NT2/D1 (cell line): ENCODE data around the gene CACNB3.
"Not testable (repeated sequence)": the region's sequence is repeated elsewhere in the genome, so short reads cannot be mapped to it uniquely, and the experiment has no call there.

Experiments used
- DNase-seq: peaks from one replicate; pipeline ENCODE4 v3.0.0-alpha.2; 2011; ENCODE audit warnings: low read depth, low spot score
- H3K27me3 ChIP-seq: 2 replicates; pipeline ENCODE4 v1.6.0; 2011; ENCODE audit warnings: mild to moderate bottlenecking; ENCODE audit not compliant: insufficient read length, insufficient read depth
- H3K36me3 ChIP-seq: 2 replicates; pipeline ENCODE4 v1.6.1; 2011; ENCODE audit warnings: mild to moderate bottlenecking, low read length, mixed read lengths; ENCODE audit not compliant: insufficient read depth, insufficient read length
- H3K4me1 ChIP-seq: 2 replicates; pipeline ENCODE4 v1.5.1; 2011; ENCODE audit not compliant: insufficient read depth, insufficient read length
- H3K4me3 ChIP-seq: 2 replicates; pipeline ENCODE4 v1.5.1; 2011; ENCODE audit warnings: low read depth; ENCODE audit not compliant: insufficient read length
- H3K9ac ChIP-seq: 2 replicates; pipeline ENCODE4 v1.6.0; 2011; ENCODE audit warnings: low read depth; ENCODE audit not compliant: insufficient read length
- H3K9me3 ChIP-seq: 2 replicates; pipeline ENCODE4 v1.5.1; 2011; ENCODE audit warnings: mild to moderate bottlenecking, low read length; ENCODE audit not compliant: insufficient read depth
- SUZ12 ChIP-seq: IDR thresholded peaks from 2 replicates; pipeline ENCODE4 v1.6.1; 2011; ENCODE audit not compliant: insufficient read length, insufficient read depth; ENCODE audit errors: extremely low read depth
- YY1 ChIP-seq: IDR thresholded peaks from 2 replicates; pipeline ENCODE4 v1.6.1; 2011; ENCODE audit not compliant: insufficient read length, insufficient read depth
- ZNF274 ChIP-seq: IDR thresholded peaks from 2 replicates; pipeline ENCODE4 v1.6.1; 2011; ENCODE audit warnings: mild to moderate bottlenecking, low read depth, low read length

Gene CACNB3

DNA sequence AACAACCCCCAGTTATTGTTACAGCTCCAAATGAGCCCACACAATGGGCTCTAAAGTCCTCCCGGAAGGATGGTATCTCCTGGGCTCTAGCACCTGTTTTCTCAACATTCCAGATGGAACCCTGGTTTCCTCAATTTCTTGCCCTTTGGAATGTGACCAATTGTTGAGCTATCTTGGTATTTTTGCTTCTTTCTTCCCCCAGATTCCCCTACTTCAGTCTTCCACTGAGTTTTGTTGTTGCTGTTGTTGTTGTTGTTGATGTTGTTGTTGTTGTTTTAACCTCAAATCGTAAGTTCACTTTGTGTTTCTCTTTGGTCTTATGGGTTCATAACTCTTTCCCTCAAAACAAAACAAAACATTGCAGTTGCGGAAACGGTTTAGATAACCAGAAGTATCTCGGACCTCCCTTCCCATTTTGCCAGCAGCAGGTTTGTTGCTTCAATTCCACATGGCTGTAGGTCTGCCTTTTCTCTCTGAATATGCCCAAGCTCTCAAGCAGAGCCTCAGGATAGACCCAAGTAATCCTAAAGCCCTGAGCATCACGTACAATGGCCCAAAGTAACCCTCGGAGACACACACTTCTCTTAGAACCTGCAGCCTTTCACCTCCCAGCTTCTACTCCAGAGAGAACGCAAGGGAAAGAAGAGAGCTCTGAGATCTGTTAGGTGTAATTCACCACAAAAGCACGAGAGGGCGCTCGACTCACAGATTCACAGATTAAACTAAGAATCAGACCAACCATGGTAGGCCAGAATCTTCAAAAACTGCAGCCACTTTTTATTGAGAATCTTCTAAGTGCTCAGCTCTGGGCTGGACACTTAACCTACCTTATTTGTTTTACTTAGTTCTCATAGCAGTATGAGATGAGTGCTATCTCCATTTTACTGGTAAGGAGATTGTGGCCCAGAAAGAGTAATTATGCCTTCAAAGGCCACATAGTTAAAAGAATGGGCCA lies 34.7 kb downstream of the CACNB3 start:
- H3K4me1 ChIP-seq = no peaks in the 10 kb centered on the region
- H3K27me3 ChIP-seq = no peaks in the 10 kb centered on the region
- peak overlapping the region; percentile 70 for H3K9ac ChIP-seq
- H3K36me3 ChIP-seq = peaks cover 36% of the 10 kb centered on the region
- peak overlapping the region; percentile 90 for H3K4me3 ChIP-seq
- peak; percentile 93 for DNase-seq
- no peaks in the 10 kb centered on the region for H3K9me3 ChIP-seq
- TF ChIP-seq SUZ12 (no peak), ZNF274 (no peak), YY1 (no peak)

DNA sequence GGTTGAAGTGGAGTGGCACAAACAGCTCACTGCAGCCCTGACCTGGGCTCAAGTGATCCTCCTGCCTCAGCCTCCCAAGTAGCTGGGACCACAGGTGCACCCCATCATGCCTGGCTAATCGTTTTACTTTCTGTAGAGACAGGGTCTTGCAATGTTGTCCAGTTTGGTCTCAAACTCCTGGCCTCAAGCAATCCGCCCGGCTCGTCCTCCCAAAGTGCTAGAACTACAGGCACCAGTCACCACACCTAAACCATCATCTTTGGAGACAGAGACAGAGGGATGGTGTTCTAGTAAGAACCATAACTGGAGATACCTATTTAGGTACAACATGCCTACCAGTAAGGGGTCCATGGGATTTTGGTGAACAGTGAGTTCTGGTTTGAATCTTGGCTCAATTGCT lies 36.2 kb downstream of the CACNB3 start:
- no peak for TF ChIP-seq SUZ12
- TF ChIP-seq YY1 = no peak
- no peak for TF ChIP-seq ZNF274
- Histone ChIP-seq H3K27me3 (no peaks in the 10 kb centered on the region), H3K4me1 (no peaks in the 10 kb centered on the region), H3K4me3 (no peak overlapping the region), H3K9ac (no peak overlapping the region), H3K36me3 (peaks cover 27% of the 10 kb centered on the region), H3K9me3 (no peaks in the 10 kb centered on the region)
- no peak for DNase-seq

DNA sequence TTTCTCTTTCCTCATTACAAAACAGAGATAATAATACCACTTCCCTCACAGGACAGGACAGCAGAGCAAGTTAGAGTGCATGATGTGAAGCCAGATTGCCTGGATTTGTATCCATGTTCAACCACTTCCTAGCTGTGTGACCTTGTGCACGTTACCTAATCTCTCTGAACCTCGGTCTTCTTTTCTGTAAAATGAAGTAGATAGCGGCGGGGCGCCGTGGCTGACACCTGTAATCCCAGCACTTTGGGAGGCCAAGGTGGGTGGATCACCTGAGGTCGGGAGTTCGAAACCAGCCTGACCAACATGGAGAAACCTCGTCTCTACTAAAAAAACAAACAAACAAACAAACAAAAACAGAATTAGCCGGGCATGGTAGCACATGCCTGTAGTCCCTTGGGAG lies 36.6 kb downstream of the CACNB3 start:
- H3K4me3 ChIP-seq, H3K9me3 ChIP-seq, H3K9ac ChIP-seq, H3K4me1 ChIP-seq, H3K27me3 ChIP-seq, DNase-seq: not testable (repeated sequence)
- H3K36me3 ChIP-seq = peaks cover 26% of the 10 kb centered on the region

DNA sequence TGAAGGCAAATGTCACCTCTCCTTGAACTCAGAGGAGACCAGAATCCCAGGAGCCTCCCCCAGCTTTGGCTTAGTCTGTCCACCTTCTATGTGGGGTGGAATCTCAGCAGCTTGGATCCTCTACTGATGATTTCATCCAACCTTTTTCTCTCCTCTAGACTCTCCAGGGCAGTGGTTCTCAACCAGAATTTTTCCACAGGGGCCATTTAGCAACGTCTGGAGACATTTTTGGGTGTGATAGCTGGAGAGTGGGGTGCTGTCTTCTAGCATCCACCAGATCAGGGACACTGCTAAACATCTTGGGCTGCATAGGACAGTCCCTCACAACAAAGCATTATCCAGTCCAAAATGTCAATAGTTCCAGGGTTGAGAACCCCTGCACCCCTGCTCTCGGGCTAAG lies 38.1 kb downstream of the CACNB3 start:
- H3K4me3 ChIP-seq = no peak overlapping the region
- H3K9ac ChIP-seq = no peak overlapping the region
- no peak for DNase-seq
- TF ChIP-seq YY1 (no peak), ZNF274 (no peak)
- no peaks in the 10 kb centered on the region for H3K27me3 ChIP-seq
- H3K9me3 ChIP-seq = no peaks in the 10 kb centered on the region
- H3K4me1 ChIP-seq = no peaks in the 10 kb centered on the region
- H3K36me3 ChIP-seq = peaks cover 29% of the 10 kb centered on the region

DNA sequence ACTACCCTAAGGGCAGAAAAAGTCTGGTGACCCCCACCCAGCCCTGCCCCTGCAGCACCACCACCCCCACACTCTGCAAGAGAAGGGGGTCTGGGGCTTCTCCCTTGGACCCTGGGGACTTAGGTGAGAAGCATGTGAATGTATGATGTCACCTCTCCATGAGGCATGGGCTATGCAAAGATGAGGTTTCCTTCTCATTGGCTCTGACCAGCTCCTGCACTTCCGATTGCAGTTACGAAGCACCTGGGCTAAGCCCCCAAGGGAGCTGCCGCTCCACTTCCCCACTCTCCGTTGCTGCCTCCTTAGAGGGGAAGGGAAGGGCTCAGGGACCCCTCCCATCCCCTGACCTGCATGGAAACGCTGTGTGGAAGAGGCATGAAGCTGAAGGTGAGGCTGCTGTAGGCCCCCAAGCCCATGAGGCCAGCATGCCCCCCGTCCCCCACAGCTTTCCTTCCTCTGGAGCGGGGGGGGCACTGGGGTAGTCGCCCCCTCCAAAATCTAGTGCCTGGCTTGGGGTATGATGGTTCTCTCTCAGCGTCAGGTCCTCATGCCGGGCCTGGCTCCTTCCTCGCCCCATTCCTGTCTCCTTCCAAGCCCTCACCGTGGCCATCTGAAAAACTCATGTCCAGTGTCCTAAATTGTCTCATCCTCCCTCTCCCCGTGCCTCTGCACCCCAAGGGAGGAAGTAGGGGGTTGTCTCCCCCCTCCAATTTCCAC lies 39.1 kb downstream of the CACNB3 start:
- peaks cover 39% of the 10 kb centered on the region for H3K36me3 ChIP-seq
- TF ChIP-seq SUZ12 (no peak), YY1 (no peak), ZNF274 (no peak)
- DNase-seq = no peak
- no peaks in the 10 kb centered on the region for H3K27me3 ChIP-seq
- H3K9me3 ChIP-seq = no peaks in the 10 kb centered on the region
- H3K4me3 ChIP-seq = no peak overlapping the region
- peaks cover 2% of the 10 kb centered on the region for H3K4me1 ChIP-seq
- H3K9ac ChIP-seq = no peak overlapping the region

DNA sequence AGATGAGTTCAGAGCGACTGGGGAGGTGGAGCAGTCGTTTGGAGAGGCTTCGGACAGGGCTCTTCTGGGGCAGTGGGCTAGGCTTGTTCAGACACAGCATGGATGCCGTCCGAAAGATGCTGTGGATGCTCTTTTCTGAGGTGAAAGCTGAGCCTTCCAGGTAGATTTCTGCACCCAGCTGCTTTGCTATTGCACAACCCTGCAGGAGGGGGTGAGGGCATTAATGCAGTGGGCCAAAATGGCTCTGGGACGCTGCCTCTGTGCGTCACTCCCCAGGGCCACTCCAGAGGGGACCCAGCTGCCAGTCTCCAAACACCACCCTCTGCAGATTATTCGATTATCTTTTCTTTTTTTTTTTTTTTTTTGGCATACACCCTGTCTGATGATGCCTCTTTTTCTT lies 39.7 kb downstream of the CACNB3 start:
- peaks cover 6% of the 10 kb centered on the region for H3K4me1 ChIP-seq
- TF ChIP-seq SUZ12 = no peak
- no peak for TF ChIP-seq YY1
- TF ChIP-seq ZNF274 = no peak
- DNase-seq = no peak
- no peaks in the 10 kb centered on the region for H3K27me3 ChIP-seq
- no peaks in the 10 kb centered on the region for H3K9me3 ChIP-seq
- H3K36me3 ChIP-seq = peaks cover 45% of the 10 kb centered on the region
- no peak overlapping the region for H3K9ac ChIP-seq
- H3K4me3 ChIP-seq = no peak overlapping the region

DNA sequence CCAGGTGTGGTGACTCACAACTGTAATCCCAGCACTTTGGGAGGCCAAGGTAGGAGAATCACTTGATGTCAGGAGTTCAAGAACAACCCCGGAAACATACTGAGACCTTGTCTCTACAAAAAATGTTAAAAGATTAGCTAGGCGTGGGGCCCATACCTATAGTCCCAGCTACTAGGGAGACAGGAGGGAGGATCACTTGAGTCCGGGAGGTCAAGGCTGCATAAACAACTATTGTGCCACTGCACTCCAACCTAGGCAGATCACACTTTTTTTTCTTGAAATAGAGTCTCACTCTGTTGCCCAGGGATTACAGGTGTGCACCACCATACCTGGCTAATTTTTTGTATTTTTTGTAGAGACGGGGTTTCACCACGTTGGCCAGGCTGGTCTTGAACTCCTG lies 41.3 kb downstream of the CACNB3 start:
- Histone ChIP-seq H3K4me3 (no peak overlapping the region), H3K27me3 (no peaks in the 10 kb centered on the region), H3K9me3 (no peaks in the 10 kb centered on the region), H3K4me1 (peaks cover 14% of the 10 kb centered on the region), H3K9ac (no peak overlapping the region), H3K36me3 (peaks cover 58% of the 10 kb centered on the region)
- TF ChIP-seq YY1 = no peak
- TF ChIP-seq SUZ12 = no peak
- no peak for TF ChIP-seq ZNF274
- no peak for DNase-seq

DNA sequence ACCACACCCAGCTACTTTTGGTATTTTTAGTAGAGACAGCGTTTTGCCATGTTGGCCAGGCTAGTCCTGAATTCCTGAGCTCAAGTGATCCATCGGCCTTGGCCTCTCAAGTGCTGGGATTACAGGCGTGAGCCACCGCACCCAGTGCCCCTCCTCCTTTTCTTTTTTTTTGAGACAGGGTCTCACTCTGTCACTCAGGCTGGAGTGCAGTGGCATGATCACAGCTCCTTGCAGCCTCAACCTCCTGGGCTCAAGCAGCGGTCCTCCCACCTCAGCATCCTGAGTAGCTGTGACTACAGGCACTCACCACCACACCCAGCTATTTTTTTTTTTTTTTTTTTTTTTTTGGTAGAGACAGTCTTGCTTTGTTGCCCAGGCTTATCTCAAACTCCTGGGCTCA lies 41.9 kb downstream of the CACNB3 start:
- not testable (repeated sequence) for H3K9ac ChIP-seq, H3K4me3 ChIP-seq, DNase-seq, H3K27me3 ChIP-seq, H3K9me3 ChIP-seq
- H3K36me3 ChIP-seq = peaks cover 58% of the 10 kb centered on the region
- H3K4me1 ChIP-seq = peaks cover 14% of the 10 kb centered on the region
